ENCODE measurements around the gene NUFIP2.
"Not testable (repeated sequence)": the region's sequence is repeated elsewhere in the genome, so short reads cannot be mapped to it uniquely, and the experiment has no call there.

NUFIP2 gene, protein sequence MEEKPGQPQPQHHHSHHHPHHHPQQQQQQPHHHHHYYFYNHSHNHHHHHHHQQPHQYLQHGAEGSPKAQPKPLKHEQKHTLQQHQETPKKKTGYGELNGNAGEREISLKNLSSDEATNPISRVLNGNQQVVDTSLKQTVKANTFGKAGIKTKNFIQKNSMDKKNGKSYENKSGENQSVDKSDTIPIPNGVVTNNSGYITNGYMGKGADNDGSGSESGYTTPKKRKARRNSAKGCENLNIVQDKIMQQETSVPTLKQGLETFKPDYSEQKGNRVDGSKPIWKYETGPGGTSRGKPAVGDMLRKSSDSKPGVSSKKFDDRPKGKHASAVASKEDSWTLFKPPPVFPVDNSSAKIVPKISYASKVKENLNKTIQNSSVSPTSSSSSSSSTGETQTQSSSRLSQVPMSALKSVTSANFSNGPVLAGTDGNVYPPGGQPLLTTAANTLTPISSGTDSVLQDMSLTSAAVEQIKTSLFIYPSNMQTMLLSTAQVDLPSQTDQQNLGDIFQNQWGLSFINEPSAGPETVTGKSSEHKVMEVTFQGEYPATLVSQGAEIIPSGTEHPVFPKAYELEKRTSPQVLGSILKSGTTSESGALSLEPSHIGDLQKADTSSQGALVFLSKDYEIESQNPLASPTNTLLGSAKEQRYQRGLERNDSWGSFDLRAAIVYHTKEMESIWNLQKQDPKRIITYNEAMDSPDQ

DNA sequence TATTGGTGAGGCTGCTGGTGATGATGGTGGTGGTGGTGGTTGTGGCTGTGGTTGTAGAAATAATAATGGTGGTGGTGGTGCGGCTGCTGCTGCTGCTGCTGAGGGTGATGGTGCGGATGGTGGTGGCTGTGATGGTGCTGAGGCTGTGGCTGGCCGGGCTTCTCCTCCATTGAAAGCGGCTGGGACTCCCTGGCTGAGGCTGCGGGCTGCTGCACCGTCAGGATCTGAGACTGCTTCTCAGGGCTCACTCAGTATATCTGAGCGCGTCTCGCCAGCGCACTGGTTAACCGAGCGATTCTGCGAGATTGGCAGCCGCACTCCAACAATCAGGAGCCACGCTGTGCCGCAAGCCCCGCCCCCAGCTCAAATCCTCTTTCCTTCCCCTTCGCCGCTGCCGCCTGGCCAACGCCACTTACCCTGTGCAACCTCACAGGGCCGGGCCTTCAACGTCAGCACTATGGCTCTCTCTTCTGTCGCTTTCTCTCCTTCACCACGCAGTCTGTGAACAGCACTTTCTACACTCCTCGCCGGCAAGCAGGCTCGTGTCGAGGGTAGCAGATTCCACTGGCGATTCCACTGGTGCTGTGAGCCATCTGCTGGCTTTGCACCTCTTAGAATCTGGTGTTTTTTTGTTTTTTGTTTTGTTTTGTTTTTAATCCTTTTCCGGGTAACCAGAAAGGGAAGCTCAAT is at the start of gene NUFIP2:
Gene NUFIP2, minus strand, starts transcription at position 259 of the 690 bp plus-strand sequence. Its CDS starts 89 bp downstream, at position 170.
- DNase-seq (ENCODE audit: low read depth) = peak; percentile 99

DNA sequence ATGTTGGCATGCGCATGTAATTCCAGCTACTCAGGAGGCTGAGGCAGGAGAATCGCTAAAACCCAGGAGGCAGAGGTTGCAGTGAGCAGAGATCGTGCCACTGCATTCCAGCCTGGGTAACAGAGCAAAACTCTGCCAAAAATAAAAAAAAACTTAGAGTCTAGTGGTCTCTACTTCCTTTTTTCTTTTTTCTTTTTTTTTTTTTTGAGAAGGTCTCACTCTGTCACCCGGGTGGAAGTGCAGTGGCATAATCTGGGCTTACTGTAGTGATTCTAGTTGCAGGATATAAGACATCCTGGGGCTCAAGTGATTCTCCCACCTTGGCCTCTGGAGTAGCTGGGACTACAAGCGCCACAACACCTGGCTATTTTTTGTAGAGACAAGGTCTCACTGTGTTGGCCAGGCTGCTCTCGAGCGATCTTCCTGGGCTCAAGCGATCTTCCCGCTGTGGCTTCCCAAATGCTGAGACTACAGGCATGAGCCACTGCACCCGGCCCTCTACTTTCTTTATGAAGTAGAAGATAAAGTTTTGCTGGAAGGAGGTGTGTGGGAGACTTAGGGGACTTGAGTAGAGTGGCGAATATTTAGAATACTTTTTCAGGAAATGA is 48.3 kb upstream of the NUFIP2 start:
- DNase-seq (ENCODE audit: low read depth) = no peak

DNA sequence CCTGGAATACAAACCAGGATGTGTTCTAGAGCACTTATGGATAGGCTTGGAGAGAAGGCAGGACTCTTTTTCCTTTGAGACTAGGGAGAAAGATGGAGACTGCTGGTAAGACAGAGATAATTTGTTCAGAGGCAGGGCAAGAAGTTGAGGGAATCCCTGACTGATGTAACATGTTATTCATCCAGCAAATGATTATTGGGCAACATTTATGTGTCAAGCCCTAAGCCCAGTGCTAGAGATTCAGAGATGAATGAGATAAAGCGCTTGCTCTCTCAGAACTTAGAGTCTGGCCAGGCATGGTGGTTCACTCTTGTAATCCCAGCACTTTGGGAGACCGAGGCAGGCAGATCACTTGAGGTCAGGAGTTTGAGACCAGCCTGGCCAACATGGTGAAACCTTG is 47.8 kb upstream of the NUFIP2 start:
- peak; percentile 11 for DNase-seq (ENCODE audit: low read depth)

DNA sequence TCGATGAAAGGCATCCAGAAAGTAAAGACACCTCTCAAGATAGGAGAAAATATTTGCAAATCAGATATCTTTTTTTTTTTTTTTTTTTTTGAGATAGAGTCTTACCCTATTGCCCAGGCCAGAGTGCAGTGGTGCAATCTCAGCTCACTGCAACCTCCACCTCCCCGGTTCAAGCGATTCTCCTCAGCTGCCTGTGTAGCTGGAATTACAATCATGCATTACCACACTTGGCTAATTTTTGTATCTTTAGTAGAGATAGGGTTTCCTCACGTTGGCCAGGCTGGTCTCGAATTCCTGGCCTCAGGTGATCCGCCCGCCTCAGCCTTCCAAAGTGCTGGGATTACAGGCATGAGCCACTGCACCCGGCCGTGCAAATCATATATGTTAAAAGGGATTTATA is 45.1 kb upstream of the NUFIP2 start:
- DNase-seq (ENCODE audit: low read depth) = not testable (repeated sequence)

DNA sequence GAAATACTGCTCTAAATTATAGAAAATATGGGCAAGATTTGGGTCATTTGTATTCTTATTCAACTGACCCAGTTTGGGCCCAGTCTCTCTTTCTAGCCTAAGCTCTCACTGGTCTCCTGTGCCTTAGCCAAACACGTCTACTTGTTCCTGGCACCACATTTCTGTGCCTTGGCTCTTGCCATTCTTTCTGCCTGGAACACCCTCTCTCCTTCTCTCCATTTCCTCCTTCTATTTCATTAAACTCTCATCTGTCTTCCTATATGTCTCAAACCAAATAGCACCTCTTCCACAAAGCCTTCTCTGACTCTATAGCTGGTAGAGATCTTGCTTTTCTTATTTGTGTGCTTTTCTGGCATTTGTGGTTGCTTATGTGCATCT is 37.7 kb upstream of the NUFIP2 start:
- no peak for DNase-seq (ENCODE audit: low read depth)

DNA sequence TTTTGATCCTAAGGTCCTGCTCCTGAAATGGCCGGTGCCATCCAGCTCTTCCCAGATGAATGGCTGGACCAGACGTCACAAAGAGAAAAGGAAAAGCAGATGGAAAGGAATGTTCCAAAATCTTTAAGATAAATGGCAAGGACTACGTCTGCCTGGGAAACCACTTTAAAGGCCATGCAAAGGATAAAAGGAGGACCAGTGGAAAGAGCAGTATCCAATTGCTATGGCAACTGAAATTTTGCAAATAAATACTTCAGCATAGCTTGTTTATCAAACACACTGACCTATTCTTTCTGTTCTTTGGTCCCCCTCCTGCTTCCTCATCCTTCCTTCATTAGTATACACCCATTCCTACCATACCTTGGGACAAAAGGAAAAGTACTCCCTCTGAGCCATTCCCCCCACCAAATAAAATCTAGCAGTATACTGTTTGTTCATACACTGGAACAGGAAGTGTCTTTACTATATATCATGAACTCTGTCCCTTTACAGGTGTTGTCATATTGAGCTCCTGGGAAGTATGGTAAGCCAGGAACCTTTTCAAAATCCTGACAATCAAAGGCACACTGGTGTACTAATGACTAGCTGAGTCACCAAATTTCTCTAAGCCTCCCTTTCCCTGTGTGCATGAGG is 37.2 kb upstream of the NUFIP2 start:
- no peak for DNase-seq (ENCODE audit: low read depth)

DNA sequence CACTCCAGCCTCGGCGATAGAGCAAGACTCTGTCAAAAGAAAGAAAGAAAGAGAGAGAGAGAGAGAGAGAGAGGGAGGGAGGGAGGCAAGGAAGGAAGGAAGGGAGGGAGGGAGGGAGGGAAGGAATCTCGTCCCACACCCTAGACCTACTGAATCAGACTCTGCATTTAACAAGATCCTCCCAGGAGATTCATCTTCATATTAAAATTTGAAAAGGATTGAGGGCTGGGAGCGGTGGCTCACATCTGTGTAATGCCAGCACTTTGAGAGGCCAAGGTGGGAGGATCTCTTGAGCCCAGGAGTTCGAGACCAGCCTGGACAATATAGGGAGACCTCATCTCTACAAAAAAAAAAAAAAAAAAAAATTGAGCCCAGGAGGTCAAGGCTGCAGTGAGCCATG is 33.5 kb upstream of the NUFIP2 start:
- DNase-seq (ENCODE audit: low read depth) = no peak

DNA sequence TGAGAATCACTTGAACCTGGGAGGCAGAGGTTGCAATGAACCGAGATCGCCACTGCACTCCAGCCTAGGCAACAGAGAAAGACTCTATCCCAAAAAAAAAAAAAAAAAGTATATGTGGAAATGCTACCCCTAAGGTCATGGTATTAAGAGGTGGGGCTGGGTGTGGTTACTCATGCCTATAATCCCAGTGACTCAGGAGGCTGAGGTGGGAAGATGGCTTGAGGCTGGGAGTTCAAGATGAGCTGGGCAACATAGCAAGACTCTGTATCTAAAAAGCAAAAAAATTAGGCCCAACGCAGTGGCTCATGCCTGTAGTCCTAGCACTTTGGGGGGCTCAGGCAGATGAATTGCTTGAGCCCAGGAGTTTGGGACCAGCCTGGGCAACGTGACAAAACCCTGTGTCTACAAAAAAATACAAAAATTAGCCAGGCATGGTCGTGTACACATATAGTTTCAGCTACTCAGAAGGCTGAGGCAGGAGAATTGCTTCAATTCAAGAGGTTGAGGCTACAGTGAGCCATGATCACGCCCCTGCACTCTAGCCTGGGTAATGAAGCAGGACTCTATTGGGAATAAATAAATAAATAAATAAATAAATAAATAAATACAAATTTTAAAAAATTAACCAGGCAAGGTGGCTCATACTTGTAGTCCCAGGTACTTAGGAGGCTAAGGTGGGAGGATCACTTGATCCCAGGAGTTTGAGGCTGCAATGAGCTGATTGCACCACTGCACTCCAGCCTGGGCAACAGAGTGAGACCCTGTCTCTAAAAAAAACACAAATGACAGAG is 32.3 kb upstream of the NUFIP2 start:
- DNase-seq (ENCODE audit: low read depth) = no peak

DNA sequence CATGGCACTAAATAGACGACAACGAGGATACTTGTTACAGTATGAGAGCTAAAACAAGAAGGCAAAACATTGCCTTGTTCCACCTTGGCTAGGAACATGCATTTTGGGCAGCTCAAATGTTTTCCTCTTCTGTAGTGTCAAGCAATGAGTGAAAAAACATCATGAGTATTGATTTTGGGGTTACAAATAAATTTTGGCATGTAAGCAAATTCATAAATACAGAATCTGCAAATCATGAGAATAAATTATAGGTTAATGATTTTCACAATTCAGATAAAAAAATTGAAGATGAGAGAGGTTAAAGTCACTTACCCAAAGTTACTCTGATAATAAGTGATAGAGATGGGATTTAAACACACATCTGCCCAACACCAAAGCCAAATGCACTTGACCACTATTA is 28.4 kb upstream of the NUFIP2 start:
- no peak for DNase-seq (ENCODE audit: low read depth)

DNA sequence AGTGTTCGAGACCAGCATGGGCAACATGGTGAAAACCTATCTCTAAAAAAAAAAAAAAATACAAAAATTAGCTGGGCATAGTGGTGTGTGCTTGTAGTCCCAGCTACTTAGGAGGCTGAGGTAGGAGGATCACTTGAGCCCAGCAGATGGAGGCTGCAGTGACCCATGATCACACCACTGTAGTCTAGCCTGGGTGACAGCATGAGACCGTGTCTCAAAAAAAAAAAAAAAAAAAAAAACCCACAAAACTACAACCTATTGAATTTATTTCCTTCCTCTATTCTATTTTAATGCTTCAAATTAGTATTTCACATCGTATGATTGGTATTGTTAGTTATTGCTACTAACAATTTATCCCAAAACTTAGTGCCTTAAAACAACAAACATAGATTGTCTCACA is 9.4 kb upstream of the NUFIP2 start:
- no peak for DNase-seq (ENCODE audit: low read depth)

DNA sequence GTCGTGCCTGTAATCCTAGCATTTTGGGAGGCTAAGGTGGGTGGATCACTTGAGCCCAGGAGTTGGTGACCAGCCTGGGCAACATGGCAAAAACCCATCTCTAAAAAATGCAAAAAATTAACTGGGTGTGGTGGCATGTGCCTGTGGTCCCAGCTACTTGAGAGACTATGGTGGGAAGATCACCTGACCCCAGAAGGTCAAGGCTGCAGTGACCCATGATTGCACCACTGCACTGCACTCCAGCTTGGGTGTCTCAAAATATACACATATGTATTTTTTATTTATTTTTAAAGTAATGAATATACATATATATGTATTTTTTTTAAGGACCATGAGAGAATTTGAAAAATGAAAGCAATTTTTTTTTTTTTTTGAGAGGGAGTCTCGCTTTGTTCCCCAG is 5.1 kb upstream of the NUFIP2 start:
- DNase-seq (ENCODE audit: low read depth) = no peak

DNA sequence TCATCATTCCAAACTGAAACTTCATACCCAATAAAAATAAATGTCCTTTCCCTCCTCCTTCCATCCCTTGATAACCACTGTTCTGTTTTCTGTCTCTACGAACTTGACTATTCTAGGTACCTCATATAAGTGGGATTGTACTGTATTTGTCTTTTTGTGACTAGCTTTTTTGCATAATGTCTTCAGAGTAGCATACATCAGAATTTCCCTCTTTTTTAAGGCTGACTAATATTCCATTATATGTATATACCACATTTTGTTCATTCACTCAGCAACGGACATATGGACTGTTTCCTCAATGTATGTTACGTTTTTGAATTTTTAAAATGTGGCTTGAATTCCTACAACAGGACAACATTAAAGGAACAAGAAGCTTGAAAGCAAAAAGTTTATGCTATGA is 1.5 kb upstream of the NUFIP2 start:
- DNase-seq (ENCODE audit: low read depth) = no peak

DNA sequence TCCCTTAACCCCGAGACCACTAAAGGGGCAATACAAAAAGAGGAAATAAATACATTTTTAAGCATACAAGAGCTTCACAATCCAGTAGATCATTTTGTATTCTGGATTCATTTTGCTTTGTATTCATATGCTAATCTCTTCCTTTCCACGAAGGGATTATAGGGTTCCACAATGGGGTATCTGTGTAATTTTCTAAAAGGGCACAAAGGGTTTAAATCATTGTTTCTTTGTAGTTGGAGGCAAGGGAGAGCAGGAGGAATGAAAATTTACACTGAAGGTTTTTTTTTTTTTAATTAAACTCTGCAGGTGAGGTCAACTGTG is 592 bp upstream of the NUFIP2 start:
- no peak for DNase-seq (ENCODE audit: low read depth)

DNA sequence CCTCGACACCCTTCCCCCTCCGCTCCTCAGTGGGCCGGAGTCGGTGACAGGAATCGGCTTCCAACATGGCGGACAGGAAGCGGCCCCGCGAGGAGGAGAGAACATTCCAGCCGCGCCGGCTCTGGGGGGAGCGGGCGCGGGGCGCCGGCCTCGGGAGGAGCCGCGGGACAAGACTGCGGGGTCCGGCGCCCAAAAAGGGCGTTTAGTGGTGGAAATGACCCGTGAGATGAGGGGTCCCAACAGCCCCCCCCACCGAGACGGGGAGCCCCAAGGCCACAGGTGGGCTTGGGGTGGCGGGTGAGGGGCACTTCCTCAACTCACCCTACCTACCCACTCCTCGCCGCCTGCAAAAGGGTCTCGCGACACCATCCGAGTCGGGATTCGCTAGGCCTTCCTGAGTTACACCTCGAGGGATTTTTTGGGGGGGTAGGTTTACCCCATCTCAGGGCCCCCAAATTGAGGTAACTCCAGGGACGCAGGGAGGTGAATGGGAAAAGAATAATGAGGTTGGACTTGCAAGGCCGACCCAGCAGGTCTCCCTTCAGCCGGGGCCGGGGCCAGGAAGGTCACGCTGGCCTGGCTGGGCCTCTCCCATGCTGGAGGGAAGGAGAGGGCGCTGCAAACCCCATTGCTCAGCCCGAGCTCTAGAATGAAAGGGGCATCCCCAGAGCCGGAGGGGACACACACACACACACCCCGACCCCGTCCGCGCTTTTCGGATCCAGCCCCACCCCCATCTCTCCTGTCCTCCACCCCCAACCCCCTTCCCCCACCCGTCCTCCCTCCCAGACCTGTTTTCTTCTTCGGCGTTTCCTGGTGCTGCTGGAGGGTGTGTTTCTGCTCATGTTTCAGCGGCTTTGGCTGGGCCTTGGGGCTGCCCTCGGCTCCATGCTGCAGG is 707 bp downstream of the NUFIP2 start:
- DNase-seq (ENCODE audit: low read depth) = peak; percentile 50

DNA sequence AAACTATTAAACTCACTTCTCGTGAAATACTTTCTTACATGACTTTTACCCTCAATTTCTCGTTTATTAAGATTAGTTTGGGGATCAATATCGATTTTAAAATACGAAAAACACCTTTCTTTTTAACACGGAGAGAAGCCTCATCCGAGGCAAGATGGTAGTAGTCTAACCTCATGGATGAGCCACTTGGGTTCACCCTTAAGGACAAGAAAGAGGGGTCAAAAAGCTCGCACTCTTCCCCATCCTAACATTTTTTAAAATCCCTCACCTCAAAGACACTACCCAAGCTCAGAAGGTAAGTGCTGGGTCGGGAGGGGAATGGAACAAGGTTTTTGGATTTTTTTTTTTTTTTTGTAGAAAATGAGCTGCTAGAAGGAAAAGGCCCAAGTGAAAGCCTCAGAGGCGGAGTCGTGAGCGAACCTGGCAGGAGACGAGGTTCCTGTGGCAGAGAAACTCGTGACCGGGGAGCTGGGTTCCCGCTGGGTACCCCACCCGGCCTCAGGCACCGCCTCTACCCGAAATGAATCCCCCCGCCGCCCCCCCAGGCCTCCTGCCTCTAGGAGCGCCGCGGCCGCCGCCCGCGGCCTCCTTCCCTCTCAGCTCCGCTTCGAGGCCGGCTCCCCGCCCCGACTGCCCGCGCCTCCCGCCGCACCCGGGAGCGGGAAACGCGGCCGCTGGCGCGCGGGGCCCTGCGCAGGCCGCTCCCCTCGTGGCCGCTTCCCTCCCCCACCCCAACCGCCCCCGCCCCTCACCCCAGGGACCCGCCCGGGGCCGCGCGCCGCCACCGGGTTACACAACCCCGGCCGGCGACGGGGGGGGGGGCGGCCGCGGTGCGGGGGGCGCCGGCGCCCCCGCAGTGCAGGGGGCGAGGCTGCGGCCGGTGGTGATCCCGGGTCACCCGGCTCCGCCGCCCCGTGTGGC is 1.6 kb downstream of the NUFIP2 start:
- DNase-seq (ENCODE audit: low read depth) = peak; percentile 65

DNA sequence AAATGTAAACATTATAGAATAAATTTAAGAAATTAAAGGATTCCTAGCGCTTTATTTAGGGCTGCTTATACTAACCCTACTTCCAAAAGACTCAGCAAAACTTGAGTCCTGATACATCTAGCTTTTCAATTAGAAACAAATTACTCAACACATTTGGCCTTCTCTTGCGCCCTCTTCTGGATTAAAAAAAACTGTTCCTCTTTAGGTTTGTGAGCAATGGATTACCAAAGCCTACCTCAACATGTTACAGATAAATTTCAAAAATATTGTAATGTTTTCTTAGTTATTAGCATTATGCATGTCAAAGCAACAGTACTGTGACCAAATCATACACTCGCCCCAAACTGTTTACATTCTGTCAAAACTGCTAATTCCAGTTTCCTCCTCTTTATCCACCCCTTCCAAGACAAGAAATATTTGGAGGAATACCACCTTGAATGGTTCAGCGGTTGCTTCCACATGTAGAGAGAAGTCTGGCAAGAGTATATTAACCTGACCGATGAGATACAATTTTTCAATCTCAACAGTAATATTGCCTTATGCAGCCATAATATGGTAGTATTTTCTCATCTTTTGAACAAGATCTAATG is 2.7 kb downstream of the NUFIP2 start:
- peak; percentile 68 for DNase-seq (ENCODE audit: low read depth)

DNA sequence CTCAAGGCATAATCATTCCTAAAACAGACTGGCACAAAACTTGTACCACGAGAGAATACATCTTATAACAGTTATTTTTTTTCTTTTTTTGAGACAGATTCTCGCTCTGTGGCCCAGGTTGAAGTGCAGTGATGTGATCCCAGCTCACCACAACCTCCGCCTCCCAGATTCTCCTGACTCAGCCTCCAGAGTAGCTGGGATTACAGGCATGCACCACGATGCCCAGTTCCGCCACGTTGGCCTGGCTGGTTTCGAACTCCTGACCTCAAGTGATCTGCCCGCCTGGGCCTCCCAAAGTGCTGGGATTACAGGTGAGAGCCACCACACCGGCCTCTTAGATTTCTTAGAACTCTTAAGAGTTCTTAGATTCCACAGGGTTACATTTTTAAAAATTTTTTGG is 4.1 kb downstream of the NUFIP2 start:
- no peak for DNase-seq (ENCODE audit: low read depth)

DNA sequence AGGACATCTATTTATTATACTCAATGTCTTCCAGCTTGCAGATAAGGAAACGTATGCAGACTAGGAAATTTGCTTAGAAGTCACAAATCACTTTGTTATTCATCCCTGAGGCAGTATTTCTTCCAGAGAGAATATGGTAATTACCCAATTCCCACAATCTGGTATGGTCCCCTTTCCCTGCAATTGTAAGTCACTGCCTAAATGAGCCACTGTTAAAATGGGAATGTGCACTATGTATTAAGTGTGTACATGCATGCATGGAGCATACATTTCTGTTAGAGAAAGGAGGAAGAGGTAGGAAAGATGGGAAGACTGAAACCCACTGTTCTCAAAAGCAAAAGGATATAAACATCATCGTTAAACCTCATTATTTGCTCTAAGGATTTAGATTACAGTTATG is 10.0 kb downstream of the NUFIP2 start:
- DNase-seq (ENCODE audit: low read depth) = no peak

DNA sequence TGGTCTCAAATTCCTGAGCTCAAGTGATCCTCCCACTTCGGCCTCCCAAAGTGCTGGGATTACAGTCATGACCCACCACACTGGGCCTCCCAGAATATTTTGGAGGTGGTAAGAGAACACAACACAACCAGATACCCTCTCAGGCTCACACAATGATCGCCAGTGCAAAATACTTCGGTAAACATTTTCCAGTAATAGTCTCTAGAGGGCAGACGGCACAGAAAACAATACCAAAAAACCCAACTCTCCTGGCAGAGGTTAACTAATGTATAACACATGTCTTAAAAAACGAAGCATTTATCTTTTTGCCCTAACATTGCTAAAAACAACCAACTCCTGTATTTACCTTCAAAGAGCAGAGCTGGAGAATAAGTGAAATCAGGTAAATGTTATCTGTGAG is 10.5 kb downstream of the NUFIP2 start:
- DNase-seq (ENCODE audit: low read depth) = peak; percentile 32
